Motor neuron (in vitro differentiated cells): ENCODE results near the gene CT47B1. TPM values are rescaled to one million over a fixed set of nuclear protein-coding genes. Genes with fewer than 3 reads are reported as not detected.
"Not testable (repeated sequence)": the region's sequence is repeated elsewhere in the genome, so short reads cannot be mapped to it uniquely, and the experiment has no call there.

ENCODE experiments used
- ATAC-seq, 8 experiments: fragments of 200-7000 bp; cut with Tn5 transposase; replicated peaks in 6 of 8; 2 replicates each; pipeline ENCODE4 v1.8.0; 2021; ENCODE audit warnings: mild to moderate bottlenecking in 8 of 8, moderate library complexity in 8 of 8
- H3K27ac ChIP-seq, 2 donors: fragments of 250-450 bp; sonication (Bioruptor Pico); 2 replicates each; pipeline ENCODE4 v1.9.0; 2021; ENCODE audit warnings: antibody characterized with exemption in 2 of 2, mild to moderate bottlenecking in 2 of 2, moderate library complexity in 1 of 2
- H3K4me1 ChIP-seq, 2 donors: fragments of 250-450 bp; sonication (Bioruptor Pico); replicated peaks in 1 of 2; 2 replicates each; pipeline ENCODE4 v1.6.1; 2021; ENCODE audit warnings: antibody characterized with exemption in 2 of 2, mild to moderate bottlenecking in 2 of 2, moderate library complexity in 1 of 2
- H3K4me3 ChIP-seq, 5 donors: fragments of 250-450 bp; sonication (Bioruptor Pico); 2 replicates each; pipeline ENCODE4 v1.9.0; 2021; ENCODE audit warnings: antibody characterized with exemption in 5 of 5, mild to moderate bottlenecking in 5 of 5, moderate library complexity in 4 of 5
- WGBS, 10 experiments: fragments of 450-650 bp; shearing (Covaris generic); methylation state at CpG; one replicate each; pipeline ENCODE4 v1.0.0; 2022; 5-methylcytosine and 5-hydroxymethylcytosine counted together
- in situ Hi-C, 9 experiments: fragments of 400-800 bp; cut with MboI; loops; one replicate each; pipeline ENCODE4 v1.15.0; 2021; ENCODE audit warnings: low sequenced_read_pairs in 9 of 9, low pct_unique_long_range_greater_than_20kb in 2 of 9; ENCODE audit not compliant: unreplicated experiment in 9 of 9
- total RNA-seq, 8 experiments: library from RNA; unstranded; fragments of 300-600 nt; gene quantifications; 2 replicates each; pipeline versions ENCODE4 v1.2.3 to v1.2.4, GENCODE V29; 2022

CT47B1 gene
- total RNA-seq = under 1 TPM in 1 of 8 experiments, not detected in 7; 0.28 TPM

DNA sequence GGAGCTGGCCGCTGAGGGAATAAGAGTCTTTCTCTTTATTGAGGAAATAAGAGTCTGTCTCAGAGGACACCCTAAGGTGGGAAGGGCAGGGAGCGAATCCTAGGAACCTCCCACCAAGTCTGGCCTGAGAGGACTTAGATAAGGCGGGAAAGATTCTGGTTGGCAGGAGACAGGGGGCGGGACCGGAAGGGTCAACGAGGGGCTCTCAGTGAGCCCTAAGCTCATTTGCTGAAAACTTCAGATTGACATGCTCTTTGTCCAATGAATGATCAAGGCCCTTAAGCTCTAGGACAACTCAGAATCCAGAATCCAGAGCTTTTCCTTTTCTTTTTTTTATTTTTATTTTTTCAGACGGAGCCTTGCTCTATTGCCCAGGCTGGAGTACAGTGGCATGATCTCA lies at the start of gene CT47B1:
TSS of gene CT47B1 (minus strand) at position 101 of the 400 bp plus-strand sequence. CDS start 196 bp downstream, outside the sequence.
- no CpG with 5 or more reads among the region's 7 CpGs for WGBS, 10 experiments
- H3K27ac ChIP-seq, H3K4me3 ChIP-seq, in situ Hi-C loops, ATAC-seq, H3K4me1 ChIP-seq: not testable (repeated sequence)

- WGBS, 10 experiments = 84 to 100% methylated on average over 3 to 5 of the region's 61 CpGs; no CpG with 5 or more reads in 8 of the 10 experiments
- in situ Hi-C loops = no loop called here
Measured at GRCh38 chrX:120874678-120875557, 748 bp downstream of the CT47B1 start.

GRCh38 chrX:120857240-120857639 lies 18.4 kb downstream of the CT47B1 start:
- 0 to 62% methylated on average over 1 to 2 of the region's 4 CpGs; no CpG with 5 or more reads in 8 of the 10 experiments for WGBS, 10 experiments
- in situ Hi-C loops = no loop called here
- Histone ChIP-seq H3K4me3 (no peak overlapping the region), H3K4me1 (no peaks in the 10 kb centered on the region), H3K27ac (no peak overlapping the region)
- ATAC-seq = no peak

More at GRCh38 chrX:120874678-120875557, 748 bp downstream of the CT47B1 start:
- H3K4me1 ChIP-seq = no peaks in the 10 kb centered on the region
- H3K27ac ChIP-seq = no peak overlapping the region
- no peak for ATAC-seq
- no peak overlapping the region for H3K4me3 ChIP-seq

DNA sequence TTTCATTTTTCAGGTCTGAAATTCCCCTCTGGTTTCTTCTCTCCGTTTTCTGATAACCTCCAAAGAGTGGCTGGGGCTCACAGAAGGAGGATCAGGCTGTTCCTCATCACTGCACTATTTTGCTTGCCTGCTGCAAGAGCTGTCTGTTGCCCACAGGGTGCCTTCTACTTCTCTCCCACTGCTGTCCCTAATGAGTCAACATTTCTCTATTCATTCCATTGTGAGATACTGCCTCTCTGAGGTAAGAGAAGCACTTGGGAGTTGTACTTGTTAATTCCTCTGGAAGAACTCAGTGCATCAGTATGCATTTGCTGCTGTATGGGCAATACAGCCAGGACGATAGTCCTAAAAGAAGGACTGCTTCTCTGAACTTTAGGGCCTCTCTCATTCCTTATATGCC lies 34.8 kb downstream of the CT47B1 start:
- WGBS, 10 experiments = 0 to 50% (median 13%) methylated on average over 1 to 2 of the region's 2 CpGs; no CpG with 5 or more reads in 7 of the 10 experiments
- Histone ChIP-seq H3K27ac (no peak overlapping the region), H3K4me3 (no peak overlapping the region), H3K4me1 (no peaks in the 10 kb centered on the region)
- in situ Hi-C loops = no loop called here
- peak in 2 of 8 experiments; percentile 72 to 80 for ATAC-seq

DNA sequence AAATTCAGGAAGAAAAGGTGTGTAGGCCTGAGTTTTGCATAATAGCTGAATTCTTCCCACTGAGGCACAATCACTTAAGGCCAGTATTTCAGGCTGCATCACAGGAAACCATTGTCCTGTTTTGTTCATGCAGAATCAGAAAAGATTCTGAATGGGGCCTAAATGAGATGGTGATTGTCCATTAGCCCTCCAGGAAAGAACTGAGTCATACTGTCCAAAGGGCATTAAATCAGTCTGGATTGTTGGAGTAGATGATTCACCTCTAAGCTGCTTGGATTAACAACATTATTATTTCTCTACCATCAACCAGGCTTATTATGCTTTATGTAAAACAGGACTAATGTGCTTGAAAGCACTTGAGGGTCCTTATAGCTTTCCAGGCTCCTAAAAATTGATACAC lies 36.2 kb downstream of the CT47B1 start:
- peak in 7 of 8 experiments; percentile 35 to 77 (median 55) for ATAC-seq
- Histone ChIP-seq H3K27ac (no peak overlapping the region), H3K4me3 (no peak overlapping the region), H3K4me1 (no peaks in the 10 kb centered on the region)
- in situ Hi-C loops = no loop called here

DNA sequence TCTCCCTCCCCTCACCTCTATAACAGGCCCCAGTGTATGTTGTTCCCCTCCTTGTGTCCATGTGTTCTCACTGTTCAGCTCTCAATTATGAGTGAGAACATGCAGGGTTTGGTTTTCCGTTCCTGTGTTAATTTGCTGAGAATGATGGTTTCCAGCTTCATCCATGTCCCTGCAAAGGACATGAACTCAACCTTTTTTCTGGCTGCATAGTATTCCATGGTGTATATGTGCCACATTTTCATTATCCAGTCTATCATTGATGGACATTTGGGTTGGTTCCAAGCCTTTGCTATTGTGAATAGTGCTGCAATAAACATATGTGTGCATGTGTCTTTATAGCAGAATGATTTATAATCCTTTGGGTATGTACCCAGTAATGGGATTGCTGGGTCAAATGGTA lies 48.5 kb downstream of the CT47B1 start:
- not testable (repeated sequence) for ATAC-seq

DNA sequence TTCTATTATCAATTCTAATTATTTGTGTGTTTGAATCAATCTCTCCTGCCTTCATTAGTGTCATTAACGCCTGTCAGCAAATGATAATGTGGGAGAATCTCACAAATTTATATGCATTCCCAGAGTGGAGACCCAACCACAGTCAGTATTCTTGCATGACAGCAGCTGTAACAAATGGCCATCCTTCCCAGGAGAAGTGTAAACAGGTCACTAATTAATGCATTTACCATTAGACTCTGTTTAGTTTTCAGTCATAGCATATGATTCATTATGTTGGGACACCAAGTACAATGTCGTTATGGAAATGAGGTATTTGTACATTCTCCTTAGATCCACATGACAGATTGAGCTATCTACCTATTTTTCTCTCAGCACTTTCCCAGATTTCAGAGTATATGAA lies 50.5 kb downstream of the CT47B1 start:
- in situ Hi-C loops = no loop called here
- Histone ChIP-seq H3K27ac (no peak overlapping the region), H3K4me1 (no peaks in the 10 kb centered on the region), H3K4me3 (no peak overlapping the region)
- ATAC-seq = peak in 5 of 8 experiments; percentile 36 to 79 (median 77)
- 0 to 86% (median 26%) methylated on average over 1 to 2 of the region's 2 CpGs; no CpG with 5 or more reads in 4 of the 10 experiments for WGBS, 10 experiments

More for the DNA sequence above, 48.5 kb downstream of the CT47B1 start:
- H3K4me3 ChIP-seq, in situ Hi-C loops, H3K27ac ChIP-seq, H3K4me1 ChIP-seq: not testable (repeated sequence)
- WGBS, 10 experiments = 40 to 80% methylated on average over 1 of the region's 1 CpG; no CpG with 5 or more reads in 8 of the 10 experiments

DNA sequence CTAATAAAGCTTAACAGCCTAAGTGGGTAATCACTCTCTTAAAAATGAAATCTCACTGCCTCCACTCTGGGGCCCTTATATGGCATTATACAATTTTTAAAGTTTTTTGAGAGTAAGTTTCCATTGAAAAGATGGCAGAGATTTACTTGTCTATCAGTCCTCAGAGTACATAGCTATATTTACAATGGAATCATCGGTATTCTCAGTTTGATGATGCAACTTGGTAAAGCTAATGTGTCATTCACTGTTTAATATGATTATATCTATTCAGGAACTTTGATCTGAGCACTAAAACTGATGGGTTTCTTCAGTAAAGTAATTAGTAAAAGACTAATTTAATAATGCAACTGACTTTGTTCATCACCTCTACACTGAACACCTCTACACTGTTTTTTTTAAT lies 51.6 kb downstream of the CT47B1 start:
- 0 to 43% (median 20%) methylated on average over 1 of the region's 1 CpG; no CpG with 5 or more reads in 7 of the 10 experiments for WGBS, 10 experiments
- no peak overlapping the region for H3K27ac ChIP-seq
- ATAC-seq = no peak
- in situ Hi-C loops = no loop called here
- no peak overlapping the region for H3K4me3 ChIP-seq
- no peaks in the 10 kb centered on the region for H3K4me1 ChIP-seq

DNA sequence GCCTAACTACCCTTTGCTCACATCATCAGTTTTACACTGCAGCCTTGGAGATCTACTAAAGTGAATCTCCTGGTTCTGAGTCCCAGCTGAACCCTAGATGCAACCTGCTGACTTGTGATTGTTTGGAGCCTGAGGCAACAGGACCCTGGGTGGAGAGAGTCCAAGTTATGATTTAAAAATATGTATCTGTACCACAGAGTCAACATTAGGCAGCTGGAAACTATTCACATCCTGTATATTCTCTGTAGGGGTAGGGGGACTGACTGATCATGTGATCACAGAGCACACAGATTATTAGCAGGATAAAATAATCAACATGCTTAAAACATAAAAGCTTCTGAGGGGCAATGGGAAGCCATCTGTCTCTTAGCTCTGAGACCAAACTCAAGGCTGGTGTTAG lies 52.1 kb downstream of the CT47B1 start:
- H3K4me1 ChIP-seq = no peaks in the 10 kb centered on the region
- no peak for ATAC-seq
- in situ Hi-C loops = no loop called here
- H3K4me3 ChIP-seq = no peak overlapping the region
- no peak overlapping the region for H3K27ac ChIP-seq

Other genes with a start within 250 kb of the CT47B1 start
- gene C1GALT1C1, start 245.8 kb downstream of the CT47B1 start, total RNA-seq = 10 to 100 TPM in 5 of 8 experiments, 1 to 10 TPM in 3; 7.2 to 24.1 (median 13.2) TPM
- gene CT47A11, start 61.3 kb upstream of the CT47B1 start, total RNA-seq = not detected
- gene CT47A10, start 66.2 kb upstream of the CT47B1 start, total RNA-seq = not detected
- not detected for gene CT47A9, start 71.0 kb upstream of the CT47B1 start, total RNA-seq
- not detected for gene CT47A8, start 75.9 kb upstream of the CT47B1 start, total RNA-seq
- not detected for gene CT47A7, start 80.7 kb upstream of the CT47B1 start, total RNA-seq
- gene CT47A6, start 85.6 kb upstream of the CT47B1 start, total RNA-seq = not detected
- not detected for gene CT47A5, start 90.5 kb upstream of the CT47B1 start, total RNA-seq
- gene CT47A4, start 95.3 kb upstream of the CT47B1 start, total RNA-seq = not detected
- gene CT47A3, start 100.2 kb upstream of the CT47B1 start, total RNA-seq = not detected
- not detected for gene CT47A2, start 105.1 kb upstream of the CT47B1 start, total RNA-seq
- gene CT47A1, start 109.9 kb upstream of the CT47B1 start, total RNA-seq = not detected
- gene GLUD2, start 171.7 kb upstream of the CT47B1 start, total RNA-seq = 1 to 10 TPM in 4 of 8 experiments, under 1 TPM in 4; 0.37 to 9.1 (median 1.2) TPM